Kasumi-1 (cell line): ENCODE measurements around the gene PNMA6F.

ENCODE experiments used
- DNase-seq, 2 experiments: peaks; one replicate each; lab custom pipeline; 2025; lab: John Stamatoyannopoulos, UW

PNMA6F gene

DNA sequence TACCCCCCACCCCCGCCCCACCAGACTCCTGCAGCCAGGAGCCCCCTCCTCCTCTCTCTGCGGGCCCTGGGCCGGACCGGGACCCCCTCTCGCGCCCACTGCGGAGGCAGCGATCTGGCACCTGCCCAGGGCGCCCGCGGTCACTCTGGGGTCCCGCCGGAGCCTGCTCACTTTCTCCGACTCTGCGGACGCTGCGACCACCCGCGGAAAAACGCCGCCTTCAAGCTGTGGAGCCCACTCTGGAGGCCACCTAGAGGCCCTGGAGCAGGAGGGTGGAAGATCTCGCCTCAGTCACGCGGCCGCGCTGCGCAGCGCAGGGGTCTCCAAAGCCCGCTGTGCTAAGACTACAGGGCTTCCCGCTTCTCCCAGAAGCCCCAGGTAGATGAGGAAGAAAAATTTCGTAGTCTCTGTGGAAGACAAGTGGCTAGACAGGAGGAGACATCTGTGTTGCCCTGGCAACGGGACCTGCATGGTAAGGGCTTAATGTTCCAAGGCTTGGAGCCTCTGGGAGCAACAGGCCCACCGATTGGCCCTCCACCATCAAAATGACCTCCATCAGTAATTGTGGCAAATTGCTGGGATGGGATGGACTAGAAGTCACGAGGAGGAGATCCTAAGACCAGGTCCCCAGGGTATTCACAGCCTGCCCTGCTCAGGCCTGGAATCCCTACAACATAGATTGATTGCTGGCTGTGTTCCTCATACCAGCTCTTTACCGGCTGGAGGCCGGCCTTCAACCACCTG, at the start of gene PNMA6F:
PNMA6F (minus strand) TSS at position 387 of the 744 bp plus-strand sequence. CDS start 1,093 bp downstream, outside the sequence.
- no peak for DNase-seq

DNA sequence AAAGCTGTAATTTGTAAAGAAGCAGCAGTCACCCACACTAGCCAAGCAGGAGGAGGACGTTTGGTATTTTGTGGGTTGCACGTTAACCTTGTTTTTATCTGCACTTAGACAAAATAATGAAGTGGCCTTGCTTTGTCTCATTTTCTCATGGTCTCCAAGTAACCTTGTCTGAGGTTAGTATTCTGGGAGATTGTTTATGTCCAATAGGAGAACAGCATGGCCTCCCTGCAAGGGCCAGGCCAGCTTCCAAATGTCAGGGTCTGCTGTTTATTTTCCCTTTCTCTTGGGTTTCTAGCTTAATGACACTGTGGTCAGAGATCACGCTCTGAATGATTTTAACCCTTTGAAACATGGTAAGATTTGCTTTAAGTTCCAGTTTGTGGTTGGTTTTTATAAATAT, 49.7 kb upstream of the PNMA6F start:
- DNase-seq, result no peak

DNA sequence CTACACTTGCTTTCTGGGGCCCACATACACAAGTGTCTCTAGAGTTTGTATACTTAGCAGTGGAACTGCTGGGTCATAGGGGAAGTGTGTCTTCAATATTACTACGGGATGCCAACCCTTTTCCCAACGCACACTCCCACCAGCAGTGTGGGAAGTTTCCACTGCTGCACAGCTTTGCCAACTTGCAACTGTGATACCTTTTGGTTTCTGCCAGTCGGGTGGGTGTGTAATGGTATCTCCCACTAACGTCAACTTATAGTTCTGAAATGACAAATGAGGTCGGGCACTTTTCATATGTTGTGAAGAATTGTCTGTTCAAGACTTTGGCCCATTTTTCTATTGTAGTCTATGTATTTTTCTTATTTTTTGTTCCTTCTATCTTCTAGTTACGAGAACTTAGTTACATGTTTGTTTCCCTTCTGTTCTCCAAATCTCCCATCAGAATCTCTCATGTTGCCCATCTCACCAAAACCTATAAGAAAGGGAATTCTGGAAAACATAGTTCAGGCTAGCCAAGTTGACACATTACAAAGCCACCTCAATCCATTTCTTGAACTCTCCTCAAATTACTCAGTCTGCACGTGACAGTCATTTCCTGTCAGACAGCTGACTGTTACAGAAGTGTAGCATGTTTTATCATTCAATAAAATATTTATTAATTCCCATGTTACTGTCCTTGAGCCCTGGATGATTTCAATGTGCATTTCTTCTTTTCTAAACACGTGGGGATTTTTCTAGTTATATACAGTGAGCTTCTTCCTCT, 48.9 kb upstream of the PNMA6F start:
- DNase-seq, result no peak

DNA sequence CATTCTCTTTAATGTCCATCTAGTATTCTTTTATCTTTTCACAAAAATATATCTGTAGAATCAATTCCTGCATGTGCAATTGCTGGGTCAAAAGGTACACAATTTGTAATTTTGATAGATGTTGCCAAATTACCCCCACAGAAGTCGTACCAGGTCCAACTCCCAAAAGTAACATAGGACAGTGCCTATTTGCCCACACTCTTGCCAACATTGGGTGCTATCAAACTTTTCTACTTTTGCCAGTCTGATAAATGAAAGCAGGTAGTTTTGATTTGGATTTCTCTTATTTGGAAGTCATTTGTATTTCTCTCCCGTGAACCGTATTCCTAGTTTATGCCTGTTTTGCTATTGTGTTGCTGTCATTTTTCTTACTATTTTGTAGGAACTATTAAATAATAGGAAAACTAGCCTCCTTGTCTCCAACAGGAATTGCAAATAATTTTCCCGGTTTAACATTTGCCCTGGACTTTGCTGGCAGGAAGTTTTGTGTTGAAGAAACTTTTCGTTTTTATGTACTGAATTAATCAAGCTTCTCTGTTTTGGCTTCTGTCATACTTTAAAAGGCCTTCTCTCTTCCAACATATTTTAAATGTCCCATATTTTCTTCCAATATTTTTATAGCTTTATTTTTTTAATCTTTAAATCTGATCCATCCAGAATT, 45.4 kb upstream of the PNMA6F start:
- DNase-seq, result no peak

DNA sequence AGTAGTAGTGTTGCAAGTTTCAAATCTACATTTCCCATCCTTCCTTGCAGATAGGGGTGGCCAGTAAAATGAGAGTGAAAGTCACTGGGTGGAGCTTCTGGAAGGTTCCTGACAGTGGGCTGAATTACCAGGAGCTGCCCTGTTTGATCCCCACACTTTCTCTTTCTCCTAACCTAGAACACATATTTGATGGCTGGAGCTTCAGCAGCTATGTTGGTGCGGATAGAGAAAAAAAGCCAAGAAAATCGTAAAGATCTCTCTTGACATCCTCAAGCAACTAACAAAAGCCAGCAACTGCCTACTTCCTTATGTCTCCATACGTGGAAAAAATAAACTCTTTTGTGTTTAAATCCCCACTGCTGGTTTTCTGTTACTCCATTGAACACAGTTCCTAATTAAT, 44.6 kb upstream of the PNMA6F start:
- DNase-seq, result no peak

DNA sequence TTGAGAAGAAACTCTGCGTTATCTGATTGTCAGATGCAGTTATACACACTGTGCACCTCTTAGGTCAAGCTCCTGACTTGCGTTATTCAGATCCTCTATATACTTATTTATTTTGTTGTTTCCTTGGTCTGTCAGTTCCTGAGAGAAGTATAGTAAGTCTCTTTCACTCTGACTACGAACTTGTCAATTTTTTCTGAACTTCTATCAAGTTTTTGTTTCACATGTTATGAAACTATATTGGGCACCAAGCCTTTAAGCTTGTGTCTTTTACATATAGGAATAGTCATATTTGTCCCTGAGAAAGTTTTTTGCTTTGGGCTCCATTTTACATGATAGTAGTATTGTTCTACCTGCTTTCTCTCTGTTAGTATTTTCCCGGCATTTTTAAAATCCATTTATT, 44.1 kb upstream of the PNMA6F start:
- DNase-seq, result no peak

DNA sequence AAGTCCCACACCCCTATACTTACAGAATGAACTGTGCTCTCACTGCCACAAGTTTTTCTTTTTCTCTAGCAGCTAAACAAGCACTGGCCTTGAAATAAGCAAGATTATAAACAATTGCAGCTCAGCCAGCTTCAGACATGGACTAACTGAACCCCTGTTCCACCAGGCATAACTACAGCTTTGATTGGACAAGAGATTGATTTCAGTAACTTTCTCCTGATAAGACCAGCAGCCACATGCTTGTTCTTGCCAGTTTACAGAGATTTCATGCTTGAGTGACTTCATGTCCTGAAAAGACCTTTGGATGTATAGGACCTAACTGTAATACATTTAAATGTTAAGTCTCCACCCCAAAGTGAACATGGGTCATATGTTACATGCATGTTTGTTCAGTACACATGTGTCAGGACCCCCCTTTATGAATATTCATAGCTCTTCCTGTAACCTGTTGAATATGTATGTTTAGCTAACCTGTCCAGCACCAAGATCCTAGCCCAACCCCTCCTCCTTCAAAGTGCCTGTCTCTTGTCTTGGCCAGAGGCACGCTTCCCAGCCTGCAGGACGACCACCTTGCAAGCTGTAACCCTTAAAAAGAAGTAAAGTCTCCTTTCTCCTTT, 40.3 kb upstream of the PNMA6F start:
- no peak for DNase-seq

DNA sequence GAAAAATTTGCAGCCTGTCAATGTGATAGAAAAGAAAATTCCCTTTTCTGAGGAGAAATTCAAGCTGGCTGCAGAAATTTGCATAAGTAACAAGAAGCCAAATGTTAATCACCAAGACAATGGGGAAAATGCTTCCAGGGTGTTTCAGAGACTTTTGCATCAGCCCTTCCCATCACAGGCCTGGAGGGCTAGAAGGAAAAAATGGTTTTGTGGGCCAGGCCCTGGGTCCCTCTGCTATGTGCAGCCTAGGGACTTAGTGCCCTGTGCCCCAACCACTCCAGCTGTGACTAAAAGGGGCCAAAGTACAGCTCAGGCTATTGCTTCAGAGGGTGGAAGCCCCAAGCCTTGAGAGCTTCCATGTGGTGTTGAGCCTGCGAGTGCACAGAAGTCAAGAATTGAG, 36.3 kb upstream of the PNMA6F start:
- no peak for DNase-seq

DNA sequence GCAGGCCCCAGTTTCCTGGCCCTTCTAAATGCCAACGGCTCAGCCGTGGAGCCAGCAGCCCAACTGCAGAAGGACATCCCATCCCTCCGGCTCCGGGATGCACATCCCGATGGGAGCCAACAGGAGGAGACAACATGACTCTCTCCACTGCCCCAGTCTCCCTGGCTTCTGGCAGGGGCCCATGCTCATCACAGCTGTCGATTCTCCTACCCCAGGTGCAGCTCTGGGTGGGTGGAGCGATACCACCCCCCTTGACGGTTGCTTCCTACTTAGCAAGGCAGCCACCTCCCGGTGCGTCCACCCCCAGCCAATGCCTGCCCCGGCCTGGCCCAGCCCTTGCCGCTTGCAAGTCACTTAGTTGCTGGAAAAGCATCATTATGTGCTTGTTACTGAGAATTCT, 31.8 kb upstream of the PNMA6F start:
- DNase-seq, result no peak

DNA sequence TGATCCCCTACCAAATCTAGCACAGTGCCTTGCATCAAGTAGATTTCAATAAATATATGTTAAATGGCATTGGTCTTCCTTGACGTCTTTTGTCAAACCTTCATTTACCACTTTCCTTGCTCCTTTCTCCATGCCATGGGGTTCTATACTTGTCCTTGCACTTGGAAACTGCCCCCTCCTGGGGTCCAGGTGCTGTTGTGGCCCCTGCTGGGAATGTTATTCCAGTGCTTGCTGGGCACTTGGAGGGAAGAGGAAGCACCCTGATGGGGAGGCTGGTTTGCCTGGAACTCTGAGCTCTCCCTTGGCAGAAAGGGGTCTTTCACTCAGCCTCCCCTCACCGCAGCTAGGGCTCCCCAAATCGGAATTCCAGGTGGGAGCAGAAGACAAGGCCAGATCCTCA, 31.3 kb upstream of the PNMA6F start:
- no peak for DNase-seq

DNA sequence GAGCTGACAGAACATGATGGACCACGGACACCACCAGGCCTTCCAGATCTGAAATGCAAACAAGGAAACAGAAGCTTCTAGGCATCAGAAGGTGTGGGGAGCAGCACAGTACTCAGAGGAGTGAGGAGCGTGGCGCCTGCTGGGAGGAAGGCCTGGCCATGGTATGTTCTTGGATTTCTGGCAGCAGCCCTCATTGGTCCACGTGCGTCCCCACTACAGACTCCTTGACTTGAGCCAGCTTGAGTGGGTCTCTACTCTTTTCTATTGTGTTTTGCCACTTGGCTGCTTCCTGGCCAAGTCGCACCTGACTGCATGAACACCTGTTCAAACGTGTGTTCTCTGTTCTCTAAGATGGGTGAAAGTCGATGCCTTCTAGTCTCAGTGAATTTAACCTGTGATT, 30.4 kb upstream of the PNMA6F start:
- DNase-seq, result no peak

DNA sequence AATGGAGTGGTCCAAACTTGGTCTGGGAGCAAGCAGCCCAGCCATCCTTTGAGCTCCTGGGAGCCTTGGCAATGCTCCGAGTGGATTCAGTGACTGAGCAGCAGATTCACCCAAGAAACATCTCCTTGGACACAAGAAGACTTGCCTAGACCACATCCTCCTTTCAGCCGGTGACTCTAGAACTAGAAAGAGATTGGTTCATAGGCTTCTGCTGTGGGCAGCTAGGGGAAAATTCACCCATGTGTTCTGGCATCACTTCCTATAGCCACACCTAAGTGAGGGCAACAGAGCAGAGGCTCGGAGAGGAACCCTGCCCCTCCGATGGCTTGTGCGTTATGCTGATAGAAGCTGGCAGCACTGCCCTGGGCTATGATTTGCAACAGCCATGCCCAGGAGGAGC, 28.4 kb upstream of the PNMA6F start:
- DNase-seq, result no peak

DNA sequence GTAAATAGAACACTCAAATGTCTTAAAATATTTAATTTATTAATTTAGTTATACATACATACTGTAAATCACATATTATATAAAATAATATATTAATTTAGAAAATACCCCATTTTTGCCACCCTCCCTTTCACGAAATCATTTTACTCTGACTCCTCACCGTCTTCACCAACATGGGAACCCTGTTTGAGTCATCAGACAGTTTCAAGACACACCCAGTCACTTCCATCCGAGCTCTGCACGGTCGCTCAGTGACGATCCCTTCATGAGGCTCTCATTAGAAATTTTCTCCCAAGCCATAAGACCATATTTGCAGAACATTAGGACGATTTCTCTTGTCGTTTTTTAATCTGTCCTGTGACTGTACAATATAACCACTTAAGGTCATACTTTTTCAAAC, 26.9 kb upstream of the PNMA6F start:
- DNase-seq, result no peak

DNA sequence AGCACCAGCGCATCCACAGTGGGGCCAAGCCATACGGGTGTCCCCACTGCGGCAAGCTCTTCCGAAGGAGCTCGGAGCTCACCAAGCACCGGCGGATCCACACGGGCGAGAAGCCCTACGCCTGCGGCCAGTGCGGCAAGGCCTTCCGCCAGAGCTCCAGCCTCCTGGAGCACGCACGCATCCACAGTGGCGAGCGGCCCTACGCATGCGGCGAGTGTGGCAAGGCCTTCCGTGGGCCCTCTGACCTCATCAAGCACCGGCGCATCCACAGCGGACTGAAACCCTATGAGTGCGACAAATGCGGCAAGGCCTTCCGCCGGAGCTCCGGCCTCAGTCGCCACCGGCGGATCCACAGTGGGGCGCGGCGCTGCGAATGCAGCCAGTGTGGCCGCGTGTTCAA, 26.0 kb upstream of the PNMA6F start:
- no peak for DNase-seq

DNA sequence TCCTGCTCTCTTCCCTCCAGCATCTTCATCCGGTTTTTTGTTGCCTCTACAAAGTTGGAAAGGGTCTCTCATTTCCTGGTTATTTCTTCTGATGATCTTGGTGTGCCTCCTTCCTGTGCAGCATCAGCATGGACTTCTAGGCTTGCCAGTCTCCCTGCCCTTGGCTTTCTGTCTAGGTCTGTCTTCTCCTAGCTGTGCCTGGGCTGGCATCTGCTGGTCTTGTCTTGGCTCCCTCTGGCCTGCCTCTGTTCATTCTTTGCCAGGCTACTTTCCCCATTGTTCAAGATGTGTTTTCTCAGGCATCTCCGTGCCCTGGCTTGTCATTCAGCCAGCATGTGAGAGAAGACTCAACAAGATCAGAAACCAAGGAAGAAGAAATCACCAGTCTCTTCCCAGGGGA, 22.1 kb upstream of the PNMA6F start:
- no peak for DNase-seq

DNA sequence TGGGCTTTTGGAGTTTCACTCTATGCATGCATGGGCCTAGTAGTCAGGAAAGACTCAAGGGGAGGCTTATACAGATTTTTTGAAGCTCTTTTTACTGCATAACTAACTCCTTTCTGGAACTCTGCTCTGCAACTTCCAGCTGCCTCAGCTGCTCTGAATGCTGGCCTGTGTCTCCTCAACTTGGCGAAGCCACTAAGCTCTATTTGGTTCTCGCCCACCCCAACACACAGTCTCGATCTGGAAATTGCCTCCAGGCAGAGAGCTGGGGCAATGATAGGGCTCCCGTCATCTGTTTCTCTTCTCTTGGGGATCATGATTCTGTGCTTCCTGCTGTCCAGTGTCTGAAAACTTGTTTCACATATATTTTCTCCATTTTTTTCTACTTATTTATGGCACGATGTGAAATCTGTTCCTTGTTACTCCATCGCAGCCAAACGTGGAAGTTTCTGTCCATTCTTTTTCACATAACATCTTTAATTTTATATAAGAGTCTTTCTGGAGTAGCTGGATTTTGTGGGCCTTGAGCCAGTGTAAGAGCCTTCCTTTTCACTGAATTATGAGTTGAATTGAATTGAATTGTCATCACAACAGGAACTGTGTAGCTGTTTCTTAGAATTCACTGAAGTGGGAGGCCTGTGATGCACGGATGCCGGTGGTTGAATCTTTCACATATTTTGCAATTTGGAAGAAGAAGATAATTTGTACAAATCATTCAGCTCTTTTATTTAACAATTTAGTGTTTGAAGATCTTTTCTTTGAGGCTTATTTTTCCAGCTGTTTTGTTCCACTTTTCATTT, 21.4 kb upstream of the PNMA6F start:
- DNase-seq, result no peak

DNA sequence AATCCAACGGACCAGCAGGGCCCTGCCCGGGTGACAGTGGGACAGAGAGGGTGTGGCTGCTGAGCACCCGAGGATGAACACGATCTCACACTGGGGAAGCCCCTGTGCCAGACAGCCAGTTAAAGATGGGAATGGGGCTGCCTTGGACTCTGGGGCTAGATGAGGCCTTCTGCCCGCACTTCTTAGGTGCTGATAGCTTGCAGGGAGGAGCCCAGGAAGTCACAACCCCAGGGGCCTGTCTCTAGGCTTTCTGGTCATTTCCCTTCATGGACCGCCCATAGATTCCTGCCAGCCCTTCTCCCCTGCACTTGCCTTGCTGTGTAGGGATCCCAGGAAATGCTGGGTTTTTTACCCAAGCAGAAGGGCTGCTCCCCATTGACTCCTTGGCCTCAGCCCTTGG, 18.5 kb upstream of the PNMA6F start:
- DNase-seq, result no peak

DNA sequence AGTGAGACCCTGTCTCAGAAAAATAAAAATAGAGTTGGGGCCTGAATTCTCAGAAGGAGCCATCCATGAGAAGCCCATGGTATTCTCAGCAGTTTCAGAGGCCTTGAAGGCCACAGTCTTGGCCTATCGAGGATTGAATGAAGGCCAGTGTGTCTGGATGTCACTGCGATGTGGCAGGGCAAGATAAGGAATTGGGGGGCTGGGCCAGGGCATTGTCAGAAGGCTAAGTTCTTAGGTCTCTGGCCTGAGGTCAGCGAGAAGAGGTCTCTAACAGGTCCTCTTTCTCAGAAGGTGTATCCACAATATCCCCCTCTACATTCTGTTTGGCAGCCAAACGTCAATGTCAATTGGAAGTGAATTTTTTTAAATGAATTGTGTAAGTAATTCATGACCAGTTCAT, 18.1 kb upstream of the PNMA6F start:
- no peak for DNase-seq

DNA sequence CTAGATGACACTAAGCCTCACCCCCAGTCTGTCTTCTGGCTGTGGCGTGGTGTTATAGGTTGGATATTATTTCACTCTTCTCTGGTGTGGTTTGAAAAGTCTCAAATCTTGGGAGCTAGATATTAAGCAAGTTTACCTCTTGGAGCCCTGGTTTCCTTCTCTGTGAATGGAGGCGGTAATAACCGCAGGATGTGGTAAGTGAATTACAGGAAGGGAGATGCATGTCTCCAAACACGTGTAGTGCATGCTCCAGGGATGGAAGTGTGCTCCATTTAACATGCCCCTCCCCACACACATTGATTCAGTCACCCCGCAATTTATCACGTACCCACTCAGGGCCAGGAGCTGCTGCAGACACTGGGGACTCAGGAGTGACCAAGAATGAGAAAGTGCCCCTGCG, 17.3 kb upstream of the PNMA6F start:
- DNase-seq, result peak; percentile 3 to 18

DNA sequence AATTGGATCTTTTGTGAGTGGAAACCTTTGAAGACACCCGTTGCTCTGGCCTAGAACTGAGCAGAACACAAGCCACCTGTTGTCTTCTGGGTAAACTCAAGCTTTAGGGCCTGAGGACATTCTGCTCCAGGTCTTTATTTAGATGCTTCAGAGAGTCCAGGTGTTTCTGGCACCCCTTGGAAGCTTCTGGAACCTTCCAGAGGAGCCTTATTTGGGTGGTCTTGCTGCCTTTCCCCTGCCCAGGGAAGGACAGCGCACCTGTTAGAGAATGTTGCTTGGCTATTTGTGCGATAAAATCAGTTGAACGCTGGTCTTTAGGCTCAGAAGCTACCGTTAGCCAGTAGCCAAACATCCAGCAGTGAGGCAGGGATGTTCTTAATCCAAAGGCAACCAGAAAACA, 15.4 kb upstream of the PNMA6F start:
- no peak for DNase-seq

DNA sequence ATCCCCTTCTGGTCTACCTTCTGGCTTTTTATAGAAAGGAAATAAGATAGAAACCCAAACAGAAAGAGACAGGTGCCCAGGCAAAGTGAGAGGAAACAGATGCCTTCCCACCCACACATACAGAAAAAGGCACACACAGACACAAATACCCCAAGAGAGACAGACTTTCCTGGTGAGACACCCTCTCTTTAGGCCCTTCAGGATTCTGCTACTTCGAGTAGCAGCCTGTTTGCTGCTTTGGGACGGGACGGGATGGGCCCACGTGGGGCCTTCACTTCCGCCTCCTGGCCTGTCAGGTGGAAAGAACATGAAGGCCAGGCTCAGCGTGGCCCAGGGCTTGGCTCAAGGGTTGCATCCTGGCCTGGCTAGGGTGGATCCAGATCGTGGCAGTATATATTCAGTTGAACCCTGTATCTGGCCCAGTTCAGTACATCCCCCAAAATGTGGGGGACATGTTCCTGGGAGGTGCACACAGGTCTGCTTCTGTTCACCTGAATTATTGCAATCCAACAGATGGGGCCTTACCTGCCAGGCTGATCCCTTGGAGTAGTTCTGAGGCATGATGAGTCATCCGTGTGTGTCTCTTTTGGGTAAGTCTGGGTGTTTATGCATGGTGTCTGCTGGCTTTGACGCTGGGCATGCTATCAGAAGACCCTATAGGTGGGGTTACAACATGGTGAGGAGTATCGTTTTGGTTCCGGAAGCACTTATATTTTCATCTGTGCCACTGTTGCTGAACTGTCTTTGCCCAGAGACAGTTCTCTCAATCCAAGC, 14.7 kb upstream of the PNMA6F start:
- DNase-seq, result no peak
